IPS-18a (cell line): ENCODE results near the gene CAMK2G.
A peak's percentile ranks its signal among the peaks of the same experiment; 100 is the strongest.

Experiments used
- H3K27ac ChIP-seq: one replicate; pipeline ENCODE4 v1.5.1; 2013; ENCODE audit warnings: low read length
- H3K27me3 ChIP-seq: one replicate; pipeline ENCODE4 v1.6.1; 2013; ENCODE audit warnings: mild to moderate bottlenecking, low read length; ENCODE audit not compliant: control insufficient read depth, insufficient read depth
- H3K36me3 ChIP-seq: one replicate; pipeline ENCODE4 v1.6.1; 2013; ENCODE audit warnings: low read depth, low read length; ENCODE audit not compliant: control insufficient read depth
- H3K4me1 ChIP-seq: one replicate; pipeline ENCODE4 v1.6.1; 2013; ENCODE audit warnings: low read depth, low read length; ENCODE audit not compliant: control insufficient read depth
- H3K4me3 ChIP-seq: one replicate; pipeline ENCODE4 v1.5.1; 2013; ENCODE audit warnings: low read length
- H3K9ac ChIP-seq: one replicate; pipeline ENCODE4 v1.6.1; 2013; ENCODE audit warnings: mild to moderate bottlenecking, low read length, moderate library complexity
- H3K9me3 ChIP-seq: one replicate; pipeline ENCODE4 v1.6.1; 2013; ENCODE audit warnings: low read depth, low read length; ENCODE audit not compliant: control insufficient read depth

CAMK2G gene

GRCh38 chr10:73781548-73781878 lies 92.8 kb downstream of the CAMK2G start:
- Histone ChIP-seq H3K4me1 (peaks cover 5% of the 10 kb centered on the region), H3K4me3 (peak overlapping the region; percentile 76), H3K27me3 (no peaks in the 10 kb centered on the region), H3K27ac (peak overlapping the region; percentile 34), H3K9ac (peak overlapping the region; percentile 75), H3K36me3 (peaks cover 3% of the 10 kb centered on the region), H3K9me3 (no peaks in the 10 kb centered on the region)

DNA sequence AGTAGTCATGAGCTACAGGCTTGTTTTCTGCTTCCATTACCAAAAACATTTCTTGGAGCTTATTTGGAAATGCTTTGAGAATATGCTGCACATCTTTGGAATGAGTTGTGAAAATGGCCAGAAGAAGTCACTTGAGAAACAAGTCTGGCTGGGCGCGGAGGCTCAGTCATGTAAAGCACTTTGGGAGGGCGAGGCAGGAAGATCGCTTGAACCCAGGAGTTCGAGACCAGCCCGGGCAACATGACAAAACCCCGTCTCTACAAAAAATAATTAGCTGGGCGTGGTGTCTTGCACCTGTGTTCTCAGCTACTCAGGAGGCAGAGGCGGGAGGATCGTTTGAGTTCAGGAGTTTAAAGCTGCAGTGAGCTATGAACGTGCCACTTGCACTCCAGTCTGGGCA lies 93.4 kb downstream of the CAMK2G start:
- H3K27ac ChIP-seq, result peak overlapping the region; percentile 34
- H3K27me3 ChIP-seq, result no peaks in the 10 kb centered on the region
- H3K9ac ChIP-seq, result peak overlapping the region; percentile 75
- peaks cover 3% of the 10 kb centered on the region for H3K36me3 ChIP-seq
- H3K9me3 ChIP-seq, result no peaks in the 10 kb centered on the region
- peaks cover 5% of the 10 kb centered on the region for H3K4me1 ChIP-seq
- peak overlapping the region; percentile 76 for H3K4me3 ChIP-seq

DNA sequence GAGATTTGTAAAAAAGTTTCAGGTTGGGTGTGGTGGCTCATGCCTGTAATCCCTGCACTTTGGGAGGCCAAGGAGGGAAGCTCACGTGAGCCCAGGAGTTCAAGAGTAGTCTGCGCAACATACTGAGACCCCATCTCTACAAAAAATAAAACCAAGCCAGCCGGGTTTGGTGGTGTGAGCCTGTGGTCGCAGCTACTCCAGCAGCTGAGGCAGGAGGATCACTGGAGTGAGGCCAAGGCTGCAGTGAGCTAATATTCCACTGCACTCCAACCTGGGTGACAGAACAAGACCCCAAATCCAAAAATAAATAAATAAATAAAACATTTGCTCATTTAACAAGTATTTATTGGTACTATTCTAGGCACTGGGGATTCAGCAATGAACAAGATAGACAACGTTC lies 94.1 kb downstream of the CAMK2G start:
- Histone ChIP-seq H3K9me3 (no peaks in the 10 kb centered on the region), H3K9ac (no peak overlapping the region), H3K27me3 (no peaks in the 10 kb centered on the region), H3K27ac (no peak overlapping the region), H3K4me3 (peak overlapping the region; percentile 76), H3K4me1 (peaks cover 5% of the 10 kb centered on the region), H3K36me3 (peaks cover 9% of the 10 kb centered on the region)

- no peaks in the 10 kb centered on the region for H3K27me3 ChIP-seq
- H3K27ac ChIP-seq, result no peak overlapping the region
- peaks cover 5% of the 10 kb centered on the region for H3K4me1 ChIP-seq
- no peak overlapping the region for H3K4me3 ChIP-seq
- peaks cover 10% of the 10 kb centered on the region for H3K36me3 ChIP-seq
- H3K9me3 ChIP-seq, result no peaks in the 10 kb centered on the region
- no peak overlapping the region for H3K9ac ChIP-seq
These were observed 94.7 kb downstream of the CAMK2G start for GRCh38 chr10:73779539-73780197.

- Histone ChIP-seq H3K4me1 (peaks cover 6% of the 10 kb centered on the region), H3K4me3 (no peak overlapping the region), H3K36me3 (peaks cover 10% of the 10 kb centered on the region), H3K27ac (no peak overlapping the region), H3K9me3 (no peaks in the 10 kb centered on the region), H3K9ac (no peak overlapping the region), H3K27me3 (no peaks in the 10 kb centered on the region)
These were observed 95.3 kb downstream of the CAMK2G start for GRCh38 chr10:73779018-73779417.

- peaks cover 27% of the 10 kb centered on the region for H3K36me3 ChIP-seq
- H3K9me3 ChIP-seq, result no peaks in the 10 kb centered on the region
- no peak overlapping the region for H3K4me3 ChIP-seq
- H3K4me1 ChIP-seq, result peaks cover 10% of the 10 kb centered on the region
- H3K27me3 ChIP-seq, result no peaks in the 10 kb centered on the region
- H3K9ac ChIP-seq, result no peak overlapping the region
- no peak overlapping the region for H3K27ac ChIP-seq
These were observed 99.7 kb downstream of the CAMK2G start for GRCh38 chr10:73774637-73775036.

DNA sequence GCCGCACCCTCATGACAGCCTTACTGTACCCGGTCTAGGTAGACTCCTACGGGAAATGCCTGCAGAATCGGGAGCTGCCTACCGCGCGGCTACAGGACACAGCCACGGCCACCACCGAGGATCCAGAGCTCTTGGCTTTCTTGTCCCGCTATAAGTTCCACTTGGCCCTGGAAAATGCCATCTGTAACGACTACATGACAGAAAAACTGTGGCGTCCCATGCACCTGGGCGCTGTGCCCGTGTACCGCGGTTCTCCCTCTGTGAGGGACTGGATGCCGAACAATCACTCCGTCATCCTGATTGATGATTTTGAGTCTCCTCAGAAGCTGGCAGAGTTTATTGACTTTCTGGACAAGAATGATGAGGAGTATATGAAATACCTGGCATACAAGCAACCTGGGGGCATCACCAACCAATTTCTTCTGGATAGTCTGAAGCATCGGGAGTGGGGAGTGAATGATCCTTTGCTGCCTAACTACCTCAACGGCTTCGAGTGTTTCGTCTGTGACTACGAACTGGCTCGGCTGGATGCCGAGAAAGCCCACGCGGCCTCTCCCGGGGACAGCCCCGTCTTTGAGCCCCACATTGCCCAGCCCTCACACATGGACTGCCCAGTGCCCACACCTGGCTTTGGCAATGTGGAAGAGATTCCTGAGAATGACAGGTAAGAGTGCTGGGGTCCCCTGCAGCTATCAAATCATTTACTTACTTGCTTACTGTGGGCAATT lies 101.0 kb downstream of the CAMK2G start:
- Histone ChIP-seq H3K27ac (no peak overlapping the region), H3K4me1 (peaks cover 10% of the 10 kb centered on the region), H3K27me3 (no peaks in the 10 kb centered on the region), H3K4me3 (peak overlapping the region; percentile 87), H3K9ac (peak overlapping the region; percentile 67), H3K9me3 (no peaks in the 10 kb centered on the region), H3K36me3 (peaks cover 32% of the 10 kb centered on the region)

GRCh38 chr10:73772281-73773151 lies 101.8 kb downstream of the CAMK2G start:
- no peaks in the 10 kb centered on the region for H3K27me3 ChIP-seq
- peaks cover 10% of the 10 kb centered on the region for H3K4me1 ChIP-seq
- peaks cover 32% of the 10 kb centered on the region for H3K36me3 ChIP-seq
- no peak overlapping the region for H3K27ac ChIP-seq
- no peaks in the 10 kb centered on the region for H3K9me3 ChIP-seq
- peak overlapping the region; percentile 67 for H3K9ac ChIP-seq
- peak overlapping the region; percentile 87 for H3K4me3 ChIP-seq

DNA sequence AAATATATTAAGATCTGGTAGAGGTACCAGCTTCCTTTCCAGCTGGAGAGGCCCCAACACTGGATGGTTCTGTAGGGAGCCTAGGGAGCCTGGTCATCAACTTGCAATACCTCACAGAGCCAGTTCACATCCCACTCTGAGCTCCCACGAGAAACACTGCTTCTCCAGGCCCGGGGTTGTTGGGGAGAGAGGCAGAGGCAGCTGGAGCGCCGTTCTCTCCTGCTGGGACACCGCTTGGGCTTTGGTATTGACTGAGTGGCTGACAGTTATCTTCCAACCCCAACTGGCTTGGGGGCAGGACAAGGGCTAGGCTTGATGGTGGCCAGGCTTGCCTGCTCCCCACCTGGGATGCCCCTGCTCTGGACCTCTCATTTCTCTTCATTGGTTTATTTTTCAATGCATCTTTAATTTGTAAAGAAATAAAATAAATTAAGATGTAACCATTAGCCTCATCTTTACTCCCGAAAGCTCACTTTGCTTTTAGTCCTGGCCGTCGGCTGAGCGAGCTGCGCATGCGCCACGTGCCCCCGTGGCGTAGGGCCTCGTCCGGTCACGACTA lies 102.6 kb downstream of the CAMK2G start:
- H3K9me3 ChIP-seq, result no peaks in the 10 kb centered on the region
- no peak overlapping the region for H3K27ac ChIP-seq
- no peaks in the 10 kb centered on the region for H3K27me3 ChIP-seq
- H3K4me3 ChIP-seq, result peak overlapping the region; percentile 87
- peaks cover 34% of the 10 kb centered on the region for H3K36me3 ChIP-seq
- H3K9ac ChIP-seq, result peak overlapping the region; percentile 67
- peaks cover 10% of the 10 kb centered on the region for H3K4me1 ChIP-seq

GRCh38 chr10:73769396-73769795 lies 105.0 kb downstream of the CAMK2G start:
- peaks cover 51% of the 10 kb centered on the region for H3K36me3 ChIP-seq
- H3K27me3 ChIP-seq, result no peaks in the 10 kb centered on the region
- H3K27ac ChIP-seq, result no peak overlapping the region
- peaks cover 10% of the 10 kb centered on the region for H3K4me1 ChIP-seq
- H3K4me3 ChIP-seq, result no peak overlapping the region
- H3K9me3 ChIP-seq, result no peaks in the 10 kb centered on the region
- no peak overlapping the region for H3K9ac ChIP-seq

DNA sequence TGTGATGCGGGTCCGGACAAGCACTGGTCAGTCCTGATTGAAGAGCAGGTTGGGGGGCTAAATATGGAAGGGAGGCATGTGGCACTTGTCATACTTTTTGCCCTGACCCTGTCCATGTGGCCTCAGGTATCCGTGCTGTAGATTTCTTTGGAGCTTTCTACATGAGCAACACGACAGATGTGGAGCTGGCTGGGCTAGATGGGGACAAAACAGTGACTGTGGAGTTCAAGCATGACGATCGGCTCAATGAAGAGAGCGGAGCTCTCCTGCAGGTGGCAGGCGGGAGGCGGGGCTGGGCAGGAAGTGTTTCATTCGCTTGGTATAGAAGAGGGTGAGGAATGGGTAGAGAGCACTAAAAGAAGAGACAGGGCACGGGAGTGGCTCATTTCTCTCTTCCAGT lies 105.5 kb downstream of the CAMK2G start:
- Histone ChIP-seq H3K27ac (no peak overlapping the region), H3K9me3 (no peaks in the 10 kb centered on the region), H3K4me1 (peaks cover 8% of the 10 kb centered on the region), H3K4me3 (no peak overlapping the region), H3K9ac (no peak overlapping the region), H3K36me3 (peaks cover 52% of the 10 kb centered on the region), H3K27me3 (no peaks in the 10 kb centered on the region)
